GM12892 (cell line): ENCODE data around the gene LIF.

Experiments used
- POLR2A ChIP-seq: IDR thresholded peaks from 2 replicates; pipeline ENCODE4 v1.6.1; 2011; ENCODE audit warnings: low read depth, low read length, control low read depth
- POLR2AphosphoS5 ChIP-seq: IDR thresholded peaks from 2 replicates; pipeline ENCODE4 v1.6.1; 2011; ENCODE audit warnings: low read depth, low read length, control low read depth
- TAF1 ChIP-seq: IDR thresholded peaks from 2 replicates; pipeline ENCODE4 v1.6.1; 2011; ENCODE audit warnings: low read depth, mild to moderate bottlenecking, control low read depth, low read length, borderline replicate concordance

GRCh38 chr22:30294830-30295229 is 48.3 kb upstream of the LIF start:
- TF ChIP-seq POLR2AphosphoS5 (no peak), POLR2A (no peak), TAF1 (no peak)
